ENCODE measurements around the gene PRR20G. TPM values are rescaled to one million over a fixed set of nuclear protein-coding genes. Genes with fewer than 3 reads are reported as not detected.
"Not testable (repeated sequence)": the region's sequence is repeated elsewhere in the genome, so short reads cannot be mapped to it uniquely, and the experiment has no call there.

PRR20G gene
- total RNA-seq = not detected in 2 replicates
- polyA plus RNA-seq (2012) = not detected

DNA sequence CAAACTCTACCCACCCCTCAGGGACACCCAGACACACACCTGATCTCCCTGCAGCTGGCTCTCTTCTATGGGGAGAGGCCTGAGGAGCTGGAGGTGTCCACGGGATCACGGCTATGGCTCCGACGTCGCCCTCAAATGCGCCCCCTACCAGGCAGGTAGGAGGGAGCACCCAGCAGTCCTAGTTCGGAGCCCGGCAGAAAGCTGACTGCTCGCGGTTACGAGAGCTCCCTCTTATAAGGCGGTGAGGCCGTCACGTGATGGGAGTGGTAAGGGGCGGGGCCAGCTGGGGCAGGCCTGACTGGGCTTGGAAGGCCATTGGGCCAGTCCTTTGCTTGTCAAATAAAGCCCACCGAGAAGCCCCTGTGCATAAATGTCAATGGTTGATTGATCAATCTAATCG lies at the start of gene PRR20G:
Gene PRR20G (minus strand): TSS at position 207 of the 400 bp plus-strand sequence. CDS start 681 bp downstream, outside the sequence.
- DNase-seq (ENCODE audit: low read depth) = no peak

DNA sequence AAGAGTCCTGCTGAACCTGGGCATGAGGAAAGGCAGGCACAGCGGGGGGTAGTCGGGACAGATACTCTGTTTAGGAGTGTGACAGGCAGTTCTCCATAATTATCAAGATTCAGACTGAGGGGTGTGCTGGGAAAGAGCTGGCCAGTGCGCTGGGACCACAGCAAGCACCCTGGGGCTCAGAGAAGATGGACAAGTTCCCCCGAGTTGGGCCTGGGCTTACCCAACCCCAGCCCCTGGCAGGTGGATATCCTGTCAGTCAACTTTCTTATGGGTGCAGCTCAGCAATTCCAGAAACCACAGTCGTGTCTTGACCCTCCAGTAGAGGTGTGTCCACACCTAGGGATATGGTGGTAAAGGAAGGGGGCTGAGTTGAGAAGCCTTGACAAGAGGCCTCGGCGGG lies 49.2 kb upstream of the PRR20G start:
- no peak for DNase-seq (ENCODE audit: low read depth)

DNA sequence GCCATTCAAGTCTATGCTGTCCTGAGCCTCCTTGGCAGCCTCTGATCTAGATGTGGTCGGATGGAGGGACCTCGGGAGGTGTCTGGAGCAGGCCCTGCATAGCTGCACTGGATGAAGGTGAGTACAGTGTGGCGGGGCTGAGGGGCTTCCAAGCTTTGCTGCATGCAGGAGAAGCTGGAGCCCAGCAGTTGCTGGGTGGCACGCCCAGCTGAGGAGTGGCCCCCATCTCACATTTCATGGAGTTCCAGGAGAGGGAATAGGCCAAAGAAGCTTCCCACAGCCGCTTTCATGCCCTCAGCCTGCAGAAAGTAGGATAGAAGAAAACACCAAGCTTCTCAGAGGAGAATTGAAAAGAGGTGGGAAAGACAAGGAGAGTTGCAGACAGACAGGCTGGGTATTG lies 48.3 kb upstream of the PRR20G start:
- no peak for DNase-seq (ENCODE audit: low read depth)

DNA sequence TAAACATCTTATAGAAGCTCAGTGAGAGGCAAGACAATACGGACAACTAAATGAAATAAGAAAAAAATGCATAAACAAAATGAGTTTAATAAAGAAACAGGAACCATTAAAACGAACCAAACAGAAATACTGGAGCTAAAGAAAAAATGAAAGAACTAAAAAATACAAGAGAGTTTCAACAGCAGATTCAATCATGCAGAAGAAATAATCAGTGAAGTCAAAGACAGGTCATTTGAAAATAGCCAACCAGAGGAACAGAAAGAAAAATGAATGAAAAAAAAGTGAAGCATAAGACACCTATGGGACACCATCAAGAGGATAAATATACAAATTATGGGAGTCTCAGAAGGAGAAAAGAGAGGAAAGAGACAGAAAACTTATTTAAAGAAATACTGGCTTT lies 42.5 kb upstream of the PRR20G start:
- DNase-seq (ENCODE audit: low read depth) = no peak

DNA sequence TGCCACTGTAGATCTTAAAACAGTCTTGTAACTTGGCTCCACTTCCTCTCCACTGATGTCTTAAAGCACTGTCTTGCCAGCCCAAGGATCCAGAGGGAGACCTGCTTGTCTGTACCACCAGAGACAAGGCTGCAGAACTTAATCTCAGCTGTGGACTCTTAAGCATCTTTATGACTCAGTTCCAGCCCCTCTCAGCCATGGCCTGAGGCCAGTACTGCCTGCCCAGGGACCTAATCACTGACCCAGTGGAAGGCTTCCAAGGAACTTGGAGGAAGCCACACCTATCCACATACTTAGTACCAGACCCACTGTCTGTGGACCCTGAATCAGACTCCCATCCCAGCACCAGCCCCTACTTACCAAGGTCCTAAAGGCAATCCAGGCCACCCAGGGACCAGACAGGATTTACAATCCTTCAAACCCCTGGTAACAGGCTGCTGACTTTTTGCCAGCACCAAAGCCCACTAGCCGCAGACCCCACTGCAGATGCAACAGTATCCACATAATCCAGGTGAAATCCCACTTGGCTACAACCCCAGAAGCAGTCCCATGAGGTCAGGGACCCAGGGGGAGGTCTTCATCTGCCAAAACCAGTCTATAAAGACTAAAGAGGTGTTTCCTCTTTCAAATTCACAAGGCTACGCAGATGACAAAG lies 41.9 kb upstream of the PRR20G start:
- DNase-seq (ENCODE audit: low read depth) = no peak

DNA sequence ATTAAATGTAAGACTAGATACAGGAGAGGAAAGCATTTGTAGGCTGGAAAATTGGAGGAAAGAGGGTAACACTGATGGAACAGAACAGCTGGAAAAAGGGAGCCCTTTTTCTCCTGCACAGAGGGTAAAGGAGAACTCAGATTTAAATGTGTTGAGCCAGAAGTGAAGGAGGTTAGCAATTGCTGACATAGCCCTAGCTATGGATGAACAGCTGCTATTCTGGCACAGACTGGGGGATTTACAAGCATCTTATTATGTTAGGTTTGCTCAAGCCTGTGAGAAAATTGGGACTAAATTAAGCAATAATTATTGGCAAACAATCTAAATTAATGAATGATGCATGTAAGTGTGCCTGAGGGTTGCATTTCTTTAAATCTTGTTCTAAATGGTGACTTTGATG lies 40.6 kb upstream of the PRR20G start:
- no peak for DNase-seq (ENCODE audit: low read depth)

DNA sequence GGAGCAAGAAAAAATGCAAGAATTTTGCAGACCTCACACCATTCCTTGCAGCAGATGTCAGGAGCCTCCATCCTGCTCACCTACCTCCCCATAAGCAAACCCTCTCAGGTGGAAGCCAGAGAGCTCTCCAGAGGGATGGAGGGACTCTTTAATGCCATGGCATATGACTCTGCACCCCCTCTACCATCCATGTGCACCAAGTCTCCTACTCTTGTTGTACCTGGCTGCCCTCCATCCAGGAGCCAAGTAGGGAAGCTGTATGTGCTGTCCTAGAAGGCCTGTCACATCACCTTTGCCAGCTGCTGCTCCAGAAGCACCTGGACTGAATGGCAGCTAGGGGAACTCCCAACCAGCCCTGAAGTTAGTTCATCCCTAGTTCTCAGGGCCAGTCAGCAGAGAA lies 38.5 kb upstream of the PRR20G start:
- DNase-seq (ENCODE audit: low read depth) = no peak

DNA sequence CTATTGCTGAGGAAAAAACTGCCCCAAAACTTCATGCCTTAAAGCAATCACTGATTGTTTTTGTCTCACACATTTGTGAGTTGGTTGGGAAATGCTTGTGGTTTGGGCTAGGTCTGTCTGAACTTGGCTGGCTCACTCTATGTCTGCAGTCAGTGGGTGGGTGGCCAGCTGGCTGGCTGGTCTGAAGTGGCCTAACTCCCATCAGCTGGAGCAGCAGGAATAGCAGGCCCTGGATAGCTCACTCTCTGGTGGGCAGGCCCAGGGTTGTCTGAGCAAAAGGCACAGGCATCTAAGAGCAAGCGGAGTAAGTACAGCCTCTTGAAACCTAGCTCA lies 37.7 kb upstream of the PRR20G start:
- DNase-seq (ENCODE audit: low read depth) = peak; percentile 49

DNA sequence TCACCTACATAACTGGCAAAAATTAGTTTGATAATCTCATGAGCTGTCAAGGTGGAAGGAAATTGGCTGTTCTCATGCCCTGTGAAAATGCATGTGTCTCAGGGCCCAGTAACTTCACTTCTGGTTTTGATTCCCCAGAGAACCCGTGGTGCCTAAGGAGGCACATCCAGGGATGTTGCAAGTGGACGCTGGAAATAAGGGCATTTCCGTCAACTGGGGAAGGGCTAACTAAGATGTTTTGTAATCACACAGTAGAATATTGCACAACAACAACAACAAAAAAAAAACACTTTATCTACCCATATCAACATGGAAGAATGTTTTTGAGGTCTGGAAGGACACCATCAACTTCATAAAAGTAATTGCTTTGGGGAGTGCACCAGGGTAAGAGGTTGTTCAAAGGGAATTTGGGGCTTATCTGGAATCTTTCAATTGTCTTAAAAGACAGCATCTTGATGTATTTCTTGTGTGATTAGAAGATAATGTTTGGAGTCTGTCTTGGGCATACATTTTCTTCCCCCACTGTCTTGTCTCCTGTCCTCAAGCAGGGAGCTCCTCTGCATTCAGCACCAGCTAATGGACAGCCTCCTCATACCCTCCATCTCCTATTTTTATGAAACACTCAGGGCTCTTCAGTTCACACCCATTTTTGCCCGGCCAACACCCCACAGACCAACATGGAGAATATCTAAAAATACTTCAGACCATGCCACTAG lies 37.2 kb upstream of the PRR20G start:
- DNase-seq (ENCODE audit: low read depth) = no peak

DNA sequence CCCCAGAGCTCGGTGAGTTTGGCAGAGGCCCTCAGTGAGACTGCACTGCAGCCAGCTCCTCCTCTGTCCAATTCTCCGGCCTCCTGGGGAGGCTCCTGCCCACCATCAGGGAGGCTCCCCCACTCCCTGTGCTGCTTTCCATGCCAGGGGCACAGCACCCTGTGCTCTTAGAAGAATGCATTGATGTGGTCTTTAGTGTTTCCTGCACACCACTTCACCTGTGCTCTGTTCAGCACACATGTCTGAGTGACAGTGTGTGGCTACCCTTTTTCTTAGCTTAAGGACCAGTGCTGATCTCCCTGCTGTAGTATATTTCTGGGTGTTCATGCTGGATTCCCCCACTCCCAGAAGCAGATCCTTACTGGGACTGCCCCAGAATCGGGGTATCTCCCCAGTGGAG lies 36.2 kb upstream of the PRR20G start:
- no peak for DNase-seq (ENCODE audit: low read depth)

DNA sequence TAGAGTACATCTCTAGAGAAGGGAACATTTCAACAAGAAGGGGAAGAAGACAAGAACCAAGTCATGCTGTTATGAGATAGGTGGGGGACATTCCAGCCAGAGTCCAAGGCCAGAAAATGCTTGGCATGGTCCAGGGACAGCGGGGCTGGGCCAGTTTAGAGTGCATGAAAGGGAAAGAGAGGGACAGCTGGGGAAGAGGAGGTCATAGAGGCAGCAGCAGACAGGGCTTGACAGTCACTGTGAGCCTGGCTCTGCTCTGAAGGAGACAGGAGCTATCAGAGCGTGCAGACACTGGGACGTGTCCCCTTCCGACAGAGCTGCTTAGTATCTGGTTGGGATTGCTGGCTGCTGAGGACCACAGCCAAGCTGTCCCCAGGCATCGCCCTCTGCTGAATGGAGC lies 35.7 kb upstream of the PRR20G start:
- DNase-seq (ENCODE audit: low read depth) = no peak

DNA sequence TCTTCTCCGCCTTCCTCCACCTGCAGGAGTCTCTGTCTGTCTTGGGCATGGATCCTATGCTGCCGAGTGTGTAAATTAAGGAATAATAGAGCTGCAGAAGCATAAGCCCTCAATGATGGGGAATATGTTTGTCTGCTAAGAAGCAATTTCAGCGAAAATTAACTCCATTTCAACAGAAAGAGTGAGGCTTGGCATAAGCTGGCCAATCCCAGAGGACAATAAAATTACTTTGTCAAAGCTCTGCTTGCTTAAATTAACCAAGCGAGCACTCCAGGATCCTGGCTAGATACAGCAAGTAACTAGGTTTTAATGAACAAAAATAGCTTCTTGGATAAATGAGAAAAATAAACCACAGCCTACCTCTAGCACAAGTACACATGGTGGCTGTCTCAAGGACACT lies 33.5 kb upstream of the PRR20G start:
- DNase-seq (ENCODE audit: low read depth) = no peak

DNA sequence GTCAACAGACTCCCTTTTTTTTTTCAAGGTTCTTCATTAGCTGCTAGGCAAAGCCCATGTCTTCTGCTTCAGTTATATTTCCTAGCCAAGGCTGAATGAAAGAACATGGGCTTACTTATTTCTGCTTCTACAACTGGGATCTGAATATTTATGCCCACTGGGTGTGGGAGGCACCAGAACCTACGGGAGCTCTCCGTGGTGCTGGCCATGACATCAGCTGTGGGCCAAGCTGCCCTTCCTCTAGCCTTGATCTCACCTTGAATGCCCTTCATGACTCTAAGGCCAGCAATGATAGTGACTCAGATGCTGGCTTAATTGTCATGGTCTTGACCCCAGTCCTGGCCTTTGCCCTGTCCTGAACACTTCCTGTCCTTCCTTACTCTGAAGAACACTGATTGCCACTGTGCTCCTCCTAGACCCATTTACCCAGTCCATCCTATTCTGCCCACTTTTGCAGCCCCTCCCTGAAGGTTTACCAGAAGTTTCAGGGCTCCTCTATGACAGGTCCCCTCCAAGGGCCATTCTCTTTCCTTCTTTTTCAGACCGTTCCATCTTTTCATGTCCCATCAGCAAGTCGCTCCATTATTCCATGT lies 32.8 kb upstream of the PRR20G start:
- DNase-seq (ENCODE audit: low read depth) = peak; percentile 5

DNA sequence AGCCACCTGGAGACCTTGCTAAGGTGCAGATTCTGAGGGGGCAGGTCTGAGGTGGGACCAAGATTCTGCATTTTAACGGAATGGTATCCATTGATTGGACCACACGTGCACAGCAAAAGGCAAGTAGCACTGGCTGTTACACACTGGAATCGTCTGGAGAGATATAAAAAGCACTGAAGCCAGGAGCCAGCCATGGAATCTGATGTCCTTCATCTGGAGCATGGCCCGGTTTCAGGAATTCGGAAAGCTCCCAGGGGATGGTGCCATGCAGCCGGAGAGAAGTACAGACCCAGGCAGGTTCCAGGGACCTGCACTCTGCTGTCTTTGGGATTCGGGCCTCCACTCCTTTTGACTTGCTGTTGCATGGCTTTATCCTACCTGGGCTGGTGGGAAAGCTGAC lies 28.8 kb upstream of the PRR20G start:
- no peak for DNase-seq (ENCODE audit: low read depth)

DNA sequence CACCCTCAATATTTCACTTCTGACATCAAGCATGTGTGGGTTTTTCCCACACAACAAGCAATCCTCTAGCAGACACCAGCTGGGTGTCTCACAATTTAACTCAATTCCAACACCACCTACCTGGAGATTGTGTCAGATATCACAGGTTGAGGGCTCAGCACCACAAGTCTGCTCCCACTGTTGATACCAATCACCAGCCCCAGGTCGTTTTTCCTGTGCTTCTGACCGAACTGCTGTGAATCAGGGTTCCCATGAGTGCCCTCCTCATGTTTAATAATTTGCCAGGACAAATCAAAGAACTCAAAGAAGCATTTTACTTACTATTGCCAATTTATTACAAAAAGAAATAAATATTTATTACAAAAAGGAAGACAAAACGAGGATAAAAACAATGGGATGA lies 25.0 kb upstream of the PRR20G start:
- no peak for DNase-seq (ENCODE audit: low read depth)

DNA sequence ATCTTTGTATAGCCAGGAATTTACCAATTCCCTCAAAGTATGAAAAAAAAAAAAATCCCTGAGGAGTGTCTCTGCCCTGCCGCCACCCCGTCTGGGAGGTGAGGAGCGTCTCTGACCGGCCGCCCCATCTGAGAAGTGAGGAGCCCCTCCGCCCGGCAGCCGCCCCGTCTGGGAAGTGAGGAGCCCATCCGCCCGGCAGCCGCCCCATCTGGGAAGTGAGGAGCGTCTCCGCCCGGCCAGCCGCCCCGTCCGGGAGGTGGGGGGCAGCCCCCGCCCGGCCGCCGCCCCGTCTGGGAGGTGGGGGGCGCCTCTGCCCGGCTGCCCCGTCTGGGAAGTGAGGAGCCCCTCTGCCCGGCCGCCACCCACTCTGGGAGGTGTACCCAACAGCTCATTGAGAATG lies 21.0 kb upstream of the PRR20G start:
- not testable (repeated sequence) for DNase-seq (ENCODE audit: low read depth)

DNA sequence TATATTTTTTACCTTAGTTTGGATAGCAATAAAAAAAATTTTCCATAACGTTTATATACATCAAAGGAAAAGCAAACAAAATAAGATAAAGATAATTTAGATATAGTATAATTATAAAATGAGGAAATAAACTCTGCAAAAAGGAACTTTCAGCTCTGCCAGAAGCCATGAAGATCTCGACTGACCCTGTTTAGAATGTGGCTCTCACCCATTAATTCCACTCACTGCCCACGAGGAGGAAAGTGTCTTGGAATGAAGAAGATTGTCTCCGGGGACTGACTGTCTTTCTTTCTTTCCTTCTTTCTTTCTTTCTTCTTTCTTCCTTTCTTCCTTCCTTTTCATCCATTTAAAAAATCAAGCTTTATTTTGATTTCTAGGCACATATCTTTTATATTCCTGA lies 20.1 kb upstream of the PRR20G start:
- no peak for DNase-seq (ENCODE audit: low read depth)

DNA sequence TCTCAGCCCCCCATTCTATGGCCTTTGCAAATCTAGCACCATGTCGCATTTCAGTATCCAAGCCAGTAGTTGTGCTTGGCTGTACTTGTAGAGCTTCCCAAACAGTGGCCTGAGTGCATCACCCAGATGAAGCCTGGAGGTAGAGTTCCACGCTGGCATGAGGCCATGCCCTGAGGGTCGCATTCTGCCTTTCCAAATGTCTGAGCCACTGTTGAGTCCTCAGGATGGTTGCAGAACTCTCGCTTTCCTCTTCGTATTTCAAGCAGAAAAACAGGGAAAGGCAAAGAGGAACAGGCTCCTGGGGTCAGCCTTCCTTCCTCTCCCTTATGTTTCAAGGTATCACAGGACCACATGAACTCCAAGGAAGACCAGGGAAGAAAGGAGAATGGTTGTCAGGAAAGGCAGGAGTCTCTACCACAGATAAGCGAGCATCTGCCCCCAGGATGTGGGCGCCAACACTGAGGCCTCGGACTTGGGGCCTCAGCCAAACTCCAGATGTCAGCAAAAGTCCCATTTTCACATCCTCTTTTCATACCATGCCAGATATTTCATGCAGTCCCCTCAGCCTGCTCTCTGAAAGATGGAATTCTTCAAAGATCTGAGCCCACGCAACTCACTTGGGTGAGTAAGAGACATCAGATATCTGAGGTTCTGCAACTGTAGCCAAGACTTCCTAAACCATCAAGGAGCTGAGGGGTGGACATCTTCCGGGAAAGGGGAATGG lies 19.4 kb upstream of the PRR20G start:
- no peak for DNase-seq (ENCODE audit: low read depth)

DNA sequence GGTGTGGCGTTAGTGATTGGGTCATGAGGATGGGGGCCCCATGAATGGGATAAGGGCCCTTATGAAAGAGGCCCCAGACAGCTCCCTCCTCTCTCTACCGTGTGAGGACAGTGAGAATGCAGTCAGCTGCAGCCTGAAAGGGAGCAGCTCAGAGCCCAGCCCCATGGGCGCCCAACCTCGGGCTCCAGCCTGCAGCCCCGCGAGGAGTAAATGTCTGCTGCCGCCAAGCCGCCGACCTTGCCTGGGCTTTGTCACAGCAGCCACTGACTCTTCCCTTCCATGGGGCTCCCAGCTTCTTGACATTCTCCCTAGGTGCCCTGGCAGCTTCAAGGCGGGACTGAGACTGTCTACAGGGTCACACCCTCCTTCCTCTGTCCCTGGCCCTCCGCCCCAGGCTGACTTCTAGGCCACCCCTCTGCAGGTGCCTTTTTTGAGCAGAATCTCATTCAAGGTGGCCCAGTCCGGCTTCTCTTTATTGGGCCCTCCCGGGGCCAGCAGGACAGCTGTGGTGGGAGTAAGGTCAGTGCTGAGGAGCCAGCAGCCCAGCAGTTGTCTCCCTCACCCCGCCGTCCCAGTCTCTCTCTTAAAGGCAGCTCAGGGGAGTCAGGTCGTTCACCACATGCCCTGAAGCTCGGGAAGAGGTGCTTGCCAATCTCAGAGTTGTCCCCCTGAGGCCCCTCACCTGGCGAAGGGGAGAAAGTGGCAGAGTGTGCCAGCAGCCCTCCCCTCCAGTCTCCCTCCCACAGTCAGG lies 18.7 kb upstream of the PRR20G start:
- DNase-seq (ENCODE audit: low read depth) = no peak

DNA sequence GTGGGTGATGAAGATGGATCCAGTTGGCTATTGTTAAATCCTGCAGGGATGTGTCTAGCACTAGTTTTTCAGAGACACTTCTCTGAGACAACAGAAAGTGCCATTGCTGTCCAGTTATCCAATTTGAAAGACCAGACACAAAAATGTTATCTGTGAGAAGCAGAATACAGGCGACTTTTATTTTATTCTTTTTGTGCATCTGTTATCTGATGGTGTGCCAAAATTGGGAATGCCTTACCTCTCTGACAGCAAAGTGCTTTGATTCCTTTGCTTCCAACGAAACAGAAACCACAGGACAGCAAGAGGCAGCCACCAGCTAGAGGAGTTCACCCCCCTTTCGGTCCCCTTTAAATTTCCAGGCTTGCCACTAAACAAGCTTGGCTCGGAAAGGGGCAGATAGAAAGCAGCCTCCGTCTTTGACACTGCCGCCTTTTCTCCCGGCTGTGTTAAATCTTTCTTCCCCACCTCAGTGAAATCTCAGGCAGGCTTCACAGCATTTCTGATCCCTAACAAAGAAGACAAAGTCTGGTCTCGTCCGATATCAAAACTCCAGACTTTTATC lies 17.7 kb upstream of the PRR20G start:
- DNase-seq (ENCODE audit: low read depth) = no peak

DNA sequence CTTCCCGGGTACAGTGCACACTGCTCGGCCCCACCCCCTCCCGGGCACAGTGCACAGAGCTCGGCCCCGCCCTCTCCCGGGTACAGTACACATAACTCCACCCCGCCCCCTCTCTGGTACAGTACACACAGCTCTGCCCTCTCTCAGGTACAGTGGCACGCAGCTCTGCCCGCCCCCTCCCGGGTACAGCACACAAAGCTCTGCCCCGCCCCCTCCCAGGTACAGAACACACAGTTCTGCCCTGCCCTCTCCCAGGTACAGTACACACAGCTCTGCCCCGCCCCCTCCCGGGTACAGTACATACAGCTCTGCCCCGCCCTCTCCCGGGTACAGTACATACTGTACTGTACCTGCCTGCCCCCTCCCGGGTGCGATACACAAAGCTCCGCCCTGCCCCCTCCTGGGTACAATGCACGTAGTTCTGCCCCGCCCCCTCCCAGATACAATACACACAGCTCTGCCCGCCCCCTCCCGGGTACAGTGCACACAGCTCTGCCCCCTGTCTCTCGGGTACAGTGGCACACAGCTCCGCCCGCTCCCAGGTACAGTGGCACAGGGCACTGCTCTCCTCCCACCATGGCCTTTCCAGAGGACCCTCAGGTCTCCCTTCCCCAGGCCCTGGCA lies 16.4 kb upstream of the PRR20G start:
- DNase-seq (ENCODE audit: low read depth) = no peak
